GM21576 (cell line): ENCODE results near the gene GARIN5A.
"Not testable (repeated sequence)": the region's sequence is repeated elsewhere in the genome, so short reads cannot be mapped to it uniquely, and the experiment has no call there.

ENCODE experiments used
- ATAC-seq: cut with Tn5 transposase; IDR thresholded peaks from one replicate; pipeline ENCODE4 v1.9.1; 2021; ENCODE audit warnings: mild to moderate bottlenecking, moderate library complexity; ENCODE audit not compliant: unreplicated experiment

GARIN5A gene

DNA sequence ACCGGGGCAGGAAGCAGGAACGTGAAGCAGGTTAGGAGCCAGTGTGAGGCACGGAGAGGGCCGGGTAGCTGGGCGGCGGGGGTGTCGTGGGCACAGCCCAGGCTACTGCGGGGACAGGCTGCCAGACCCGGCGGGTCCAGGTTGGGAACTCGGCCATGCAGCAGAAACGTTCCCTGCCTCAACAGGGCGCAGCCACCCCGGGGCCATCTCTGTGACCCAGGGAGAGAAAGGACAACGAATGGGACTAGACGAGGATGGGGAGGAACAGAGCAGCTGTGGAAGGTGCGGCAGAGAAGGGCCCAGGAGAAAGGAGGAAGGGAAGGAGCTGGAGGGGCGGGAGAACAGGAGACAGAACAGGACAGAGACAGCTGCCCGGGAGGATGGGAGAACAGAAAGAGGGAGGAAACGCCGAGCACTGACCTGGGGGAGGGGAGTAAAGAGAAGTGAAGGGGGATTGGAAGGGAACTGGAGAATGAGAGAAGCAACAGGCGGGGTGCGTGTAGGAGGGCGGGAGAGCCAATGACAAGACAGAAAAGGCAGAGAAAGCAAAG lies 12.9 kb upstream of the GARIN5A start:
- ATAC-seq, result no peak

DNA sequence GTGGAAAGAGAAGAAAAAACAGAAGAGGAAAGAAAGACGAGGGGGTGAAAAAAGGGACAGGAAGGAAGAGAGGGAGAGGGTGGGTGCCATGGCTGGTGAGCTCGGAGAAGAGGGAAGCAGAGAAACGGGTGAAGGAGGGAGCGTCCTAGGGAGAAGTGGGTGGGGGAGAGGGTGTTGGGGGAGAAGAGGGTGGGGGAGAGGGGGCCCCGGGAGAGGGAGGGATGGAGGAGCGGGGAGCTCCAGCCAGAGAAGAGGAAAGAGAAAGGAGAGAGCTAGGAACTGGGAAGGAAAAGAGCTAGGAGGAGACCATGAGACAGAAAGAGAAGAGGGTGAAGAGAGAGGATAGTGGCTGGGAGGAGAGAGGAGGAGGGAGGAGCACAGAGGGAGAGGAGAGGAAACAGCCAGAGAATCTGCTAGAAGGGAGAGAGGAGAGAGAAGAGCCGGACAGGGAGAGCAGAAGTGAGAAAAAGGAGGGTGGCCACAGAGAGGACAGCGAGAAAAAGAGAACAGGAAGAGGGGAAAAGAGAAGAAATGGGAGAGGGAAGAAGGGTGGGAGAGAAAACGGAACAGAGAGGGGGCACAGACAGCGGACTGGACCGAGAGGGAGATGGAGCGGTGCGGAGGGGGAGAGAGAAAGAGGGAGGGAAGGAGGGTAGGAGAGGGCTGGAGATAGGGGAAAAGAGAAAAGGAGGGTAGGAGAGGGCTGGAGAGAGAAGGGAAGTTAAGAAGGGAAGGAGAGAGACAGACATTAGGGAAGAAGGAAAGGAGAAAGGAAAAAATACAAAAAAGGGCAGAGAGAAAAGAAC lies 11.9 kb upstream of the GARIN5A start:
- no peak for ATAC-seq

DNA sequence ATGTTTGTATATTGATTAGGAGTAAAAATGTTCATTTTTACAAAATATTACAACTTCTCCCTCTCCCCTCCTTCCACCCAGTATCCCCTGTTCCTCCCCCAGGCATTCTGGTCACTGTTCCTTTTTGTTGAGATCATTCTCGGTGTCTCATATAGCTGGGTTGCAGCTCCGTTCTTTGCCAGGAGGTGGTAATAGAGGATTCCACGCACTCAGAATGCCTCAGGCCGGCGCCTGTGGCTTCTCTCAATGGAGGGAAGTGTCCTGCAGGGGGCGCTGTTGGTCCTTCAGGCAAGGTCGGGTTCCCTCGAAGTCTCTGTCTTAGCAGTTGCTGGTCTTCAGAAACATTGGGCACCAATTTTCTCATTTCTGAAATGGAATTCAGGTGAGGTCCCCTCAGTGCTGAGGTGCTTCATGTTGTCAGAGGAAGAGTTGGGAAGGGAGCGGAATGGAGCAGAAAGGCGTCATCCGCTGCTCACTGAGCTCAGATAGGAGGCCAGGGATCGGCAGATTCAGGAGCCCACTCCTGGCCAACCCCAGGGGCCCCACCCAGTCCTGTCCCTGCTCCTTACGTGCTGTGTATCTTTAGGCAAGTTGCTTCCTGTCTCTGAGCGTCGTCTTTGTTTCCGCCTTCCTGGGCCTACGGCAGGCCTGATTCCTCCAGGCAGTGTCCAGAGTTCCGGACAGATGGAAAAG lies 10.3 kb upstream of the GARIN5A start:
- no peak for ATAC-seq

DNA sequence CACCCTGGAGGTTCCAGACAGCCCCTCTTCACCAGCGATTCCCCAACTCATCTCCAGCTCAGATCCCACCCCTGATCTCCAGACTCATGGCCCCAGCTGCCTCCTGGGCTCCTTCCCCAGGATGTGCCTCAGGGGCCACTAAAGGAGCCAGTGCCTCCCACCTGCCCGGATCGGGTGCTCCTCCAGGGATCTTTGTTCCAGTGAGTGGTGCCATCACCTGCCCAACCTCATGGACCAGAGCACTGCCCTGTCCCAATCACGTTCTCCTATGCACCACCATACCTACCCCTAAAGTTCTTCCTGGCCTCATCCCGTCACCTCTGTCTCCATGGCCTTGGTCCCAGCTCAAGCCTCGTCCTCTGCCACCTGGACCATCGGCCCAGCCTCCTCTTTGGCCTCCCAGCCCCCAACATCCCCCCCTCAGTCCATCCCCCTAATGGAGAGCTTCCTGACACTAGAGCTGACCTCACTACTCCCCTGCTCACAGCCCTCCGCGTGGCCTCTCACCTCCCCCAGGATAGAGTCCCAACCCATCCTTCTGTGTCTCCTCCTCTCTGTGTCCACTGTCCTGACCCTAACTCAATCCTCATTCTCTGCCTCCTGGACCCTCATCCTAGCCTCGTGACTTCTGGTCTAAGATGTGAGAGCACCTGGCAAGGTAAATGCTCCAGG lies 8.8 kb upstream of the GARIN5A start:
- no peak for ATAC-seq

DNA sequence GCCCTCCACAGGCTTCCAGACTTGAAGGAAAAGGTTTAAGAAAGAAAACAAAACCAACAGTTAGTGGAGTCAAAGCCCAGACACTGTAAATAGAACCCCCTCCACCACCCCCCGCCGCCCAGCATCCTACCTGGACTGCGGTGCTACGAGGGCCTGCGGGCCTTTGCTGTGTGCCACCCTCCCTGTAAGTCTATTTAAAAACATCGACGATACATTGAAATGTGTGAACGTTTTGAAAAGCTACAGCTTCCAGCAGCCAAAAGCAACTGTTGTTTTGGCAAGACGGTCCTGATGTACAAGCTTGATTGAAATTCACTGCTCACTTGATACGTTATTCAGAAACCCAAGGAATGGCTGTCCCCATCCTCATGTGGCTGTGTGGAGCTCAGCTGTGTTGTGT lies 6.3 kb upstream of the GARIN5A start:
- ATAC-seq, result no peak

DNA sequence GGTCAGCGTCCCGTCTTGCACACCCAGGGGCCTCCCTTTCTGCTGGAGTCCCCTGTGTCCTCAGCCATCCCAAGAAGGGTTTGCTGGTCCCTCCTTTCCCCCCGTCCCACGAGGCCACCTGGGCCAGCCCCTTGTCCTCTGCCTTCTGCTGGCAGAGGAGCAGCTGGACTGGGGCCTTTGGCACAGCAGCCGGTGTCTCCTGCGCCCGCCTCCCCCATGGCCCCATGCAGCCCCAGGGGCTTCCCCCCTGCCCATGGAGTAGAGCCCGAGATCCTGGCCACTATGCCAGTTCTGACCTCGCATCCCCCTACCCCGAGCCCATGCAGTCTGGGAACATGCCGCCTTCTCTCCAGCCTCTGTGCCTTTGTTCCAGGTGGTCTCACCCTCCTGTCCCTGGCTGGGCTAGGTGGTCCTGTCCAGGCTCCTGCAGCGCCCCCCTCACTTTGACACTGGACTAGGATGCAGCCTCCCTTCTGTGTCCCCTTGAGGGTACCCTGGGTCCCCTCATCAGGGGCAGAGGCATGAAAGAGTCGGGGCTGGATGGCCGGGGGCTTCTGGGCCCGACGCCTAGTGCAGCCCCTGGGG lies 5.7 kb upstream of the GARIN5A start:
- ATAC-seq, result no peak

DNA sequence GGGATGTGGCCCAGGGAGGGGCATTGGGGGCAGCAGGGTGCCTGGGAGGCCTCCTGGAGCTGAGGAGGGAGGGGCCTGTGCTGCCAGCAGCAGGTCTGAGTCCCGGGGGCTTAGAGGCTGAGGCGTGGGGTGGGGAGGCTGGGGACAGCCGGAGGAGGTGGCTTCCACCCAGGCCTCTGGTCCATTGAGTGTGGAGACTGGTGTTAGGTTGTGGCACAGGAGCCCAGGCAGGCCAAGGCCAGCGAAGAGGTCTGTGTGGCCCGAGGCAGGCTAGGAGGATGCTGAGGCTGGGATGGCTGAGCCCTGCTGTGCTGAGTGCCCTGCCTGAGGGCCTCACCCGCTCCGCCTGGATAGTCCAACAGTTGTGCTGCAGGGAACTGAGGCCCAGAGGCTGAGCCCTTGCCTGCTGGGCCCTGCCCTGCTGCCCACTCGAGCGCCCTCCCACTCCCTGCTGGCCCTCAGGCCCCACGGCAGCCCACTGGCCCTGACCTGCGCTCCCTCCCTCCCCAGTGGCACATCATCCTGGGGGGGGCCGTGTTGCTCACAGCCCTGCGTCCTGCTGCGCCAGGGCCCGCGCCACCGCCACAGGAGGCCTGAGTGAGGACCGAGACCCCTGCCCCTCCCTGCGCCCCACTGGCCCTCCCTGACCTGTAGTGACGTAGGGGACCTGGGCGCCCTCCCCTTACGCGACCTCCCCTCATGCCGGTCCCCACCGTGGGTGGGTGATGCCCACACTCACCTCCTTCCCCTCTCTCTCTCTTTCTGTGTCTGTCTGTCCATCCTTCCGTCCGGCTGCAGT lies 4.9 kb upstream of the GARIN5A start:
- ATAC-seq, result no peak

DNA sequence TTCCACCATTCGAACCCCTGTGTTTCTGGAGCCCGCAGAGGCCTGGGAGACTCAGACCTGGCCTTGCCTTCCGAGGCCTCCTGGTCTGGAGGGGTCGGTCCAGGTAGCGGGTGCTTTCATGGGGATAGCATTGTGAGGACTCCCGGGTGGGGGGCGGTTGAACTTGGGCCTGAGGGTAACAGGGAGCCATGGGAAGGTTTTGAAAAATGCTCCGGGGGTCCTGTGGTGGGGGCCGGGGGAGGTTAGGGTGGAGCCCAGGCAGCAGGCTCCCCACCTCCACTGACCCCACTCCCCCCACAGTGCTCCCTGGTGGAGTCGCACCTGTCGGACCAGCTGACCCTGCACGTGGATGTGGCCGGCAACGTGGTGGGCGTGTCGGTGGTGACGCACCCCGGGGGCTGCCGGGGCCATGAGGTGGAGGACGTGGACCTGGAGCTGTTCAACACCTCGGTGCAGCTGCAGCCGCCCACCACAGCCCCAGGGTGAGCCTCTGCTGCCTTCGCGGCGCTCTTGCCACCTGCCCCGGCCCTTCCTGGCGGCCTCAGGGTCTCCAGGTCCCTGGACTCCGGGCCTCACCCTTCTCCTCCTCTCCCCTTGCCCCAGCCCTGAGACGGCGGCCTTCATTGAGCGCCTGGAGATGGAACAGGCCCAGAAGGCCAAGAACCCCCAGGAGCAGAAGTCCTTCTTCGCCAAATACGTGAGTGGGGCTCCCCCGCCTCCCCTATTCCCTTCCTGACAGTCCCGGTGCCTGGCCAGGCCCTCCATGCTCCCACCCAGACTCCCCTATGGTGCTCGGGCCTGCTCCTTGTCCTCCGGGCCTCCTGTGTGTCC lies 3.8 kb upstream of the GARIN5A start:
- no peak for ATAC-seq

DNA sequence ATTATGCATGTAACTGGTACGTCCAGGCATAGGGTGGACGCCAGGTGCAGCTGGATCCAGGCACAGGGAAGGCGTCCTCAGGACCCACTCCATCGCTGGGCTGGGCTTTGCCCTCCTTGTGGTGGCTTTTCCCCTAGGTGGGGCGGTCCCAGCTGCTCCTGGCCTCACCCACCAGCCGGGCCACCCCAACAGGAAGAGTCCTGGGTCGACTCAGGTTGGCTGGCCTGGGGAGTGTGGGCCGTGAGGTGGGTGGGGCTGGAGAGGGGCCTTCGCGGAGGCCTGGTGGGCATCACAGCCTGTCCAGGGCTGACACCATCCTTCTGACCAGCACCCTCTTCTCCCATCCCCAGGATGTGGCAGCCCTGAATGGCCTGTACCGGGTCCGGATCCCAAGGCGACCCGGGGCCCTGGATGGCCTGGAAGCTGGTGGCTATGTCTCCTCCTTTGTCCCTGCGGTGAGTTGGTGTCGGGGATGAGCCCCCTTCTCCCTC lies 3.2 kb upstream of the GARIN5A start:
- ATAC-seq, result no peak

DNA sequence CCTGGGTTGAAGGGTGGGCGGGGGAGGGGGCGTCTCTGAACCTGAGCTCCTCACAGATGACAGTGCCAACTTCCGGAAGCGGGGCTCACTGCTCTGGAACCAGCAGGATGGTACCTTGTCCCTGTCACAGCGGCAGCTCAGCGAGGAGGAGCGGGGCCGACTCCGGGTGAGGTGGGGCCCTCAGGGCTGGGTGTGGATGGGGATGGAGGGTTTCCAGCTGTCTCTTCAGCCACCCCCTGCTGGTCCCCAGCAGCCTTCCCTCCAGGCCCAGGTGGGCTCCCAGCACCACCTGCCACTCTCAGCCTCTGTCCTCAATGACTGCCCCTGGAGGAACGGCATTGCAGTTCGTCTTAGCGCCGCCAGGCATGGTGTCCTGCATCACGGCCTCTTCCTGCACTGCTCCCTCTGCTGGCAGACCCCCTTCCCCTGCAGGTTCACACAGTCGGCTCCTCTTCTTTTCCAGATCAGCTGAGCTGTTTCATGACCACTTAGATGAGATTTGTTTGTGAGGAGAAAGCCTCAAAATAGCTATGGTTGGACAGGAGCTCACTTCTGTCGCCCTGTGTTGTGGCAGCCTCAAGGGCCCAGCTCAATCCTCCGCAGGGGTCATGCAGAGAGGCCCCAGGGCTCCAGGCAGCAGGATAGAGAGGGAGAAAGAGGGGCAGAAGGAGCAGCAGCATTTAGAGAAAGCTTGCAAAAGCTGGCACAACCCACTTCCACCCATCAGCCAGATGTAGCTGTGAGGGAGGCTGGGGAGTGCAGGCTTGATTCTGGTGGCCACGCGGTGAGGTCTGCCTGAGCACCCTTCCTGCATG lies 2.5 kb upstream of the GARIN5A start:
- no peak for ATAC-seq

DNA sequence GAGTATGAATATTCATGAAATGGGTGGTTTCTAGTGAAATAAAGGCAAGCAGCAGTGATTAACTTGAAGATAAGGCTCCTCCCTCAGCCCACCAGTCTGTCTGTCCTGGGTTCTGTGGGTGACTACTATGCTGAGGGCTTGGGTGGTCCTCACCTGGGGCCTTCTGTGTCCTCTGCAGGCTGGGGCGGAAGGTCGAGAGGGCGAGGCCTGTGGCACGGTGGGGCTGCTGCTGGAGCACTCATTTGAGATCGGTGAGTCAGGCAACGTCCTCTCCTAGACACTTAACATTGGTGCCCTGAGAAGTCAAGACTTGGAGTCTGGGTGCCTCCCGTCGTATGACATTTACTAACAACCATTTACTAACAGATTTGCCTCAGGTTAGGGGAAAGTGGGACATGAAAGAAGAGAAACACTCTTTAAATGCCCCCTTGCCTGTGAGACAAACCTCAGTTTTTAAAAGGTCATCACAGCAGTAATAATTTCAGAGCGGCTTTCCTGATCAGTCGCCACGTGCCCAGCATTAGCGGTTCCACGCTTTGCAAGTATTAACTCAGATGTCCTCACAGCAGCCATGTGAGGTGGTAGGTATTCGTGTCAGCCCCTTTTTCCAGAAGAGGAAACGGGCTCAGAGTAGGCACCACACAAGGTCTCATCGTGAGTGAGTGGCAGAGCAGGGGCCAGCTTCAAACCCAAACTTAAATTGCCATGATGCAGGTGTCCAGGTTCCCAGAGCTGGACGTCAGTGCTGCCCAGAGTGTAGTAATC lies 1.3 kb upstream of the GARIN5A start:
- ATAC-seq, result no peak

DNA sequence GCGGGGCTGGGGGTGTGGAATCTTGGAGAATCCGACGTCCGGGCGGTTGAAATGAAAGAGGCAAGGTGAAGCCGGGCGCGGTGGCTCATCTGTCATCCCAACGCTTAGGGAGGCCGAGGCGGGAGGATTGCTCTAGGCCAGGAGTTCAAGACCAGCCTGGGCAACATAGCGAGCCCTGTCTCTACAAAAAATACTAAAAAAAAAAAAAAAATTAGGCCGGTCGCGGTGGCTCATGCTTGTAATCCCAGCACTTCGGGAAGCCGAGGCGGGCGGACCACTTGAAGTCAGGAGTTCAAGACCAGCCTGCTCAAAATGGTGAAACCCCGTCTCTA lies 225 bp upstream of the GARIN5A start:
- no peak for ATAC-seq

DNA sequence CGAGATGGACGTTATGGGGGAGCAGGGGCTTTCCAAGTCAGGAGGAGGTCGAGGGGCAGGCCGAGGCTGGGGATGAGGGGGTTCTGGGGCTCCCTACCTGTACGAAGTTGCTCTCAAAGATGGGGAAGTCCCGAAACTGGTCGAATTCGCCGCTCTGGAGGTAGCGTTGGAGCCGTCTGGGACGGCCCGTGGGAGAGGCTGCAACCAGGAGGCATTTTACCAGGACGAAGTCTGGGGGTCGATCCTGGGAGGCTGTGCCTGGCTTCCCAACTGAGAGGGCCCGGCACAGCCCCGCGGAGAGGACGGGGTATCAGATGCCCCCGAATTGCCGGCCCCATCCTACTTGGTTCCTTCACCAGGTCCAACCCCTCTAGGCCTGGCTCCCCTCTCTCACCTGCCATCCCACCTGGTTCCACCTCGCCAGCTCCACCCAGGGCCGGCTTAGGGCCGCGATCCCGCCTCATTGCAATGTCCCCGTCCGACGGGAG lies 868 bp downstream of the GARIN5A start:
- ATAC-seq, result no peak

DNA sequence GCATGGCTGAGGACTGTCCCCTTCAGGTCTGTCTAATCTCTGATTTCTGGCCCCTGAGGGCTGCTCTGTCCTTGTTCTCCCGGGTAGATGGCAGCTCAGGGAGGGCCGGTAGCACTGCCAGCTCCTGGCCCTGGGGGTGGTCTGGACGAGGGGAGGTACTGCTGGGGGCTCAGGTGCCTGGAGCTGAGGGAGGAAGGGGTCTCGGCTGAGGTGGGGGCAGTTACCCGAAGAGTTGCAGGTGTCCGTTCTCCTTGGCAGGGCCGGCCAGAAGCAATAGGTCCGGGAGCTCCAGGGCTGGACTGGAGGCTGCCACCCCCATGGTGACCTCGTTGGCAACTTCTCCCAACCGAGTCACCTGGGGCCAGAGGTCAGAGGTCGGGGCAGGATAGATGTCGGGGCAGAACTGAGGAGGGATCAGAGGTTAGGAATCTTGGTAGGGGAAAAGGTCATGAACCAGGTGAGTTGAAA lies 1.5 kb downstream of the GARIN5A start:
- ATAC-seq, result no peak

DNA sequence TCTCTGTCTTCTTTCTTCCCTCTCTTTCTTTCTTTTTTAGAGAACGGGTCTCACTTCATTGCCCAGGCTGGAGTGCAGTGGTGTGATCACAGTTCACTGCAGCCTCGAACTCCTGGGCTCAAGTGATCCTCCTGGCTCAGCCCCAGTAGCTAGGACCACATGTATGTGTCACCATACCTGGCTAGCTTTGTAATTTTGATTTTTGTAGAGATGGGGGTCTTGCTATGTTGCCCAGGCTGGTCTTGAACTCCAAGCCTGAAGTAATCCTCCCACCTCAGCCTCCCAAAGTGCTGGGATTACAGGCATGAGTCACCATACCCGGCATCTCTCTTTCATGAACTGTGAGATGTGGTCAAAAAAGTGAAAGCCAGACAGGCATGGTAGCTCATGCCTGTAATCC lies 3.3 kb downstream of the GARIN5A start:
- ATAC-seq, result not testable (repeated sequence)

DNA sequence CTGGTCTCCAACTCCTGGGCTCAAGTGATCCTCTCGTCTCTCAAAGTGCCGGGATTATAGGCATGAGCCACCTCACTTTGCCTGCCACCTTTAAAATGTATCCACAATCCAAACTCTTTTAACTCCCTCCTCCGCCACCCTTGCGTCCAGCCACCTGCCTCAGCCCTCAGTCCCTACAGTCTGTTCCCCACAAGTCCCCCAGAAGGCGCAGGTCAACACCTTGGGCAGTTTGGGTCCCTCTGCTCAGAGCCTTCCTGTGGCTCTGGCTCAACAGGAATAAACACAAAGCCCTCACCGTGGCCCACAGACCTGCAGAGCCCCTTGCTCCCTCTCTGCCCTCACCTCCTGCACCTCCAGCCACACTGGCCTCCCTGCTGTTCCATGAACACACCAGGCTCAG lies 7.8 kb downstream of the GARIN5A start:
- ATAC-seq, result no peak

DNA sequence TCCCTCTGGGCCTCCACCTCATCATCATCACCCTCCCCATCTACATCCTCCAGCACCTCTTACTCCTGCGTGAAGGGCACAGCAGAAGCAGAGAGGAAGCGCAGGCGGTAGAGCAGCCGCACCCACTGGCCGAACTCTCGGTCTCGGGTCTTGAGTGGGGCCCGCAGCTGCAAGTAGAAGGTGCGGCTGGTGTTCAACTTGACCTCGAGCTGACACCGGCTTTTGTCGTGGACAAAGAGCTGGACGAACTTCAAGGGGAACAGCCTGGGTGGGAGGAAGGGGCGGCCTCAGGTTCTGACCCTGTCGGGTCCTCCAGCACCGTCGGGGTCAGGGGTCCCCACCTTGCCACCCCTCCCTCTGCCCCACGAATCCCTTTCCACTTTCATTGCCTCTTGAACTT lies 9.1 kb downstream of the GARIN5A start:
- no peak for ATAC-seq

DNA sequence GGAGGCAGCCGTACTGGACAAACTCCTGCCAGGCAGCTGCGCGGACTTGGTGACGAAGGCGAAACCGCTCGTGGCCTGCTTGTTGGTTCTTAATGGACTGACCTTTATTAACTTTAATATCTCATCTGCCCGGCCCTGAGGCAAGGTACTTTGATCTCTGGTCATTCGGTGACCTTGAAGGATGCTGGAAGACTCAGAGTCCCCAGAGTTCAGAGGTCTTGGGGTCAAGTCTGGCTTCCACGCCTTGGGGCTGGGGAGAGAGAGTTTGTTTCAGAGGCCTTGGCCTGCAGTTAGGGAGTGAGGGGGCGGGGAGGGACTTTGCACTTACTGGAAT lies 10.0 kb downstream of the GARIN5A start:
- ATAC-seq, result no peak
